CD4-positive, alpha-beta T cell (primary cell): Measurements from ENCODE around the gene GFI1. TPM values are rescaled to one million over a fixed set of nuclear protein-coding genes. Genes with fewer than 3 reads are reported as not detected.
A peak's percentile ranks its signal among the peaks of the same experiment; 100 is the strongest.

Experiments
- ATAC-seq: fragments of 200-7000 bp; cut with Tn5 transposase; one replicate; pipeline ENCODE4 v1.10.0; 2022; ENCODE audit warnings: mild to moderate bottlenecking; ENCODE audit not compliant: poor library complexity
- CTCF ChIA-PET: fragments of 350-600 bp; sonication (Branson Sonifier 250); formaldehyde crosslinking; loops from one replicate; lab custom pipeline; 2021; ENCODE audit warnings: antibody characterized with exemption, inconsistent platforms; lab: Charles Lee
- POLR2A ChIA-PET: fragments of 350-600 bp; sonication (Branson Sonifier 250); formaldehyde crosslinking; loops from one replicate; lab custom pipeline; 2021; ENCODE audit warnings: antibody characterized with exemption, inconsistent platforms; lab: Charles Lee
- DNase-seq, 14 experiments: peaks; one replicate each; pipeline ENCODE4 v3.0.0-alpha.2; 2013 to 2020; ENCODE audit warnings: mixed read lengths in 2 of 14
- H3K27ac ChIP-seq, 2 donors: one replicate each; pipeline versions ENCODE4 v1.5.1 to v1.7.0; 2013; ENCODE audit warnings: low read length in 2 of 2, low read depth in 1 of 2, mild to moderate bottlenecking in 1 of 2
- H3K27me3 ChIP-seq, 2 experiments: 1 replicate in 1 of 2; 2 replicates in 1 of 2; pipeline versions ENCODE4 v1.6.1 to v1.7.0; 2013; ENCODE audit warnings: low read length in 2 of 2, control low read depth in 1 of 2, mild to moderate bottlenecking in 1 of 2, moderate library complexity in 1 of 2; ENCODE audit not compliant: insufficient read depth in 2 of 2, control insufficient read depth in 1 of 2
- H3K36me3 ChIP-seq: one replicate; pipeline ENCODE4 v1.6.1; 2013; ENCODE audit warnings: low read length, control low read depth; ENCODE audit not compliant: insufficient read depth
- H3K4me1 ChIP-seq: one replicate; pipeline ENCODE4 v1.6.1; 2013; ENCODE audit warnings: low read length, control low read depth; ENCODE audit not compliant: insufficient read depth
- H3K4me3 ChIP-seq: one replicate; pipeline ENCODE4 v1.5.1; 2013; ENCODE audit warnings: mild to moderate bottlenecking, low read length, moderate library complexity
- H3K9me3 ChIP-seq, 2 experiments: 1 replicate in 1 of 2; 2 replicates in 1 of 2; pipeline versions ENCODE4 v1.6.1 to v1.7.0; 2013; ENCODE audit warnings: low read length in 2 of 2, mild to moderate bottlenecking in 2 of 2, control low read depth in 1 of 2, moderate library complexity in 1 of 2; ENCODE audit not compliant: control insufficient read depth in 1 of 2, insufficient read depth in 1 of 2
- H3K27ac Mint-ChIP-seq: one replicate; pipeline ENCODE4 v1.8.0; 2020; ENCODE audit warnings: mixed read lengths
- H3K27me3 Mint-ChIP-seq: one replicate; pipeline ENCODE4 v1.8.0; 2021; ENCODE audit warnings: mixed read lengths
- H3K36me3 Mint-ChIP-seq: one replicate; pipeline ENCODE4 v1.8.0; 2021; ENCODE audit warnings: low read depth, mixed read lengths
- H3K4me1 Mint-ChIP-seq: one replicate; pipeline ENCODE4 v1.8.0; 2021; ENCODE audit warnings: low read depth, mixed read lengths
- H3K4me3 Mint-ChIP-seq: one replicate; pipeline ENCODE4 v1.8.0; 2020; ENCODE audit warnings: mild to moderate bottlenecking, mixed read lengths
- H3K9me3 Mint-ChIP-seq: one replicate; pipeline ENCODE4 v1.8.0; 2020; ENCODE audit warnings: mixed read lengths
- intact Hi-C, 2 experiments: fragments of 100-400 bp; cut with DNase I in 1 of 2; cut with micrococcal nuclease in 1 of 2; formaldehyde crosslinking; loops; one replicate each; pipeline versions ENCODE4 v1.15.1 to v1.9.0; 2023 to 2025; cut with DNase I, micrococcal nuclease
- total RNA-seq, 174 experiments: library from RNA in 2 of 174; stranded (reverse) in 2 of 174; gene quantifications; one replicate each; pipeline ENCODE4 v1.2.3 and lab custom pipeline; 2021 to 2026
- TF ChIP-seq, protein P1 (sequence below): fragments of 200-600 bp; IDR thresholded peaks from one replicate; pipeline ENCODE4 v1.8.0; 2022; ENCODE audit warnings: antibody characterized with exemption, mild to moderate bottlenecking

The GFI1 gene
- total RNA-seq, 2 experiments from 2014 or later, result 13.0 to 15.3 TPM

DNA sequence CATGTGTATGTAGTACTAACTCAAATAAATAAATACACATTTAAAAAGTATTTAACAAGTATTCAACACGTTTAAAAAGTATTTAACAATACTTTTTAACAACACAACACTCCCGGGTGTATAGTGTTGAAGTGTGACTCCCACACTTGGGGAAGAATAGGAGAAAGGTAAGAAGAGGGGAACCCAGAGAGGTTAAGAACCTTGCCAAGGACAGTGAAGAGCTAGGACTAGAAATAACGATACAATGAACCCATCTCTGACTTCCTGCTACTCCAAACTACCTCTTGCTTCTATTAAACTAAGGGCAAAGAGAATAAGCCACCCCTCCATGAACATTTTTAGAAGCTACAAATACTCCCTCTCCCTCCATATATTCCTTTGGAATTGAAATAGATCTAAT, 1.7 kb upstream of the GFI1 start:
- CTCF ChIA-PET, result no interaction called here
- H3K36me3 Mint-ChIP-seq, result peaks cover 16% of the 10 kb centered on the region
- H3K4me3 ChIP-seq, result no peak overlapping the region
- no peak for ATAC-seq
- H3K27ac Mint-ChIP-seq, result peak overlapping the region; percentile 60
- DNase-seq, result no peak
- H3K4me1 Mint-ChIP-seq, result peaks cover 57% of the 10 kb centered on the region
- H3K4me3 Mint-ChIP-seq, result peak overlapping the region; percentile 35
- TF ChIP-seq, protein P1, sequence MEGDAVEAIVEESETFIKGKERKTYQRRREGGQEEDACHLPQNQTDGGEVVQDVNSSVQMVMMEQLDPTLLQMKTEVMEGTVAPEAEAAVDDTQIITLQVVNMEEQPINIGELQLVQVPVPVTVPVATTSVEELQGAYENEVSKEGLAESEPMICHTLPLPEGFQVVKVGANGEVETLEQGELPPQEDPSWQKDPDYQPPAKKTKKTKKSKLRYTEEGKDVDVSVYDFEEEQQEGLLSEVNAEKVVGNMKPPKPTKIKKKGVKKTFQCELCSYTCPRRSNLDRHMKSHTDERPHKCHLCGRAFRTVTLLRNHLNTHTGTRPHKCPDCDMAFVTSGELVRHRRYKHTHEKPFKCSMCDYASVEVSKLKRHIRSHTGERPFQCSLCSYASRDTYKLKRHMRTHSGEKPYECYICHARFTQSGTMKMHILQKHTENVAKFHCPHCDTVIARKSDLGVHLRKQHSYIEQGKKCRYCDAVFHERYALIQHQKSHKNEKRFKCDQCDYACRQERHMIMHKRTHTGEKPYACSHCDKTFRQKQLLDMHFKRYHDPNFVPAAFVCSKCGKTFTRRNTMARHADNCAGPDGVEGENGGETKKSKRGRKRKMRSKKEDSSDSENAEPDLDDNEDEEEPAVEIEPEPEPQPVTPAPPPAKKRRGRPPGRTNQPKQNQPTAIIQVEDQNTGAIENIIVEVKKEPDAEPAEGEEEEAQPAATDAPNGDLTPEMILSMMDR, result no peak
- no peaks in the 10 kb centered on the region for H3K36me3 ChIP-seq
- H3K27me3 Mint-ChIP-seq, result no peaks in the 10 kb centered on the region
- peak overlapping the region in 1 of 2 donors; percentile 27 for H3K27ac ChIP-seq
- no peaks in the 10 kb centered on the region for H3K9me3 Mint-ChIP-seq
- H3K4me1 ChIP-seq, result peaks cover 22% of the 10 kb centered on the region
- no peaks in the 10 kb centered on the region for H3K27me3 ChIP-seq
- intact Hi-C loops, result loop anchor here (5.0 kb wide), 5 partner anchors 54 to 176 kb away; no protein-coding TSS in a partner anchor
- POLR2A ChIA-PET, result interaction anchor here (1.5 kb wide), 1 partner anchor 49 kb away, joined by 5 read pairs; no protein-coding TSS in a partner anchor
- no peaks in the 10 kb centered on the region for H3K9me3 ChIP-seq

DNA sequence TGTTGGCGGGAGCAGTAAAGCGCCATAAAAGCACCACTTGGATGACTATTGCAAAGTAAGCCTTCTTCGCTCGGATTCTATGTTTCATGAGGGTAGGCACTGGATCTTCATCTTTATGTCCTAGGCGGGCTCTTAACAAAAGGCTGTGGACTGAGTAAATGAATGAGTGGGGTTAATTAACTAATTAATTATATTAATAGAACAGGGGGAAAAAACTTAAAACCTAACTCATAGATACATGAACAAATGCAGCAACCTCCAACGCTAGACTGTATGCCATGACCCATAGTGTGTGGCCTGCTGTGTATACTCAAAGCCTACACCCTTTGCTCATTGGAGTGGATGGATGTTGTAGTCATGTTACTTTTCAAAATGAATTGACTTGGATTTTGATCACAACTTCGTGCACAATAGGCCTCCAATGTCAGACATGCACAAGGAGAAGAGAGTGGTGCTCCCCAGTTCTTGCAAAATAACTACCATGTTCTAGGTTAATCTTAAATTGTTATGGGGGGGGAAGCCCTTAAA, 417 bp upstream of the GFI1 start:
- peak overlapping the region; percentile 77 for H3K4me3 Mint-ChIP-seq
- POLR2A ChIA-PET, result interaction anchor here (0.6 to 6.8 kb wide), 10 partner anchors 8 to 171 kb away, joined by 3 to 96 read pairs (median 13); no protein-coding TSS in a partner anchor
- no peaks in the 10 kb centered on the region for H3K27me3 ChIP-seq
- DNase-seq (no peak), ATAC-seq (no peak)
- no peaks in the 10 kb centered on the region for H3K9me3 ChIP-seq
- H3K36me3 Mint-ChIP-seq, result peaks cover 16% of the 10 kb centered on the region
- TF ChIP-seq, protein P1, result no peak
- H3K4me1 Mint-ChIP-seq, result peaks cover 69% of the 10 kb centered on the region
- peak overlapping the region; percentile 89 for H3K4me3 ChIP-seq
- no peaks in the 10 kb centered on the region for H3K9me3 Mint-ChIP-seq
- H3K27ac Mint-ChIP-seq, result peak overlapping the region; percentile 76
- intact Hi-C loops, result loop anchor here (5.0 kb wide), 5 partner anchors 55 to 175 kb away; no protein-coding TSS in a partner anchor
- H3K27ac ChIP-seq, result peak overlapping the region in 1 of 2 donors; percentile 2
- H3K27me3 Mint-ChIP-seq, result no peaks in the 10 kb centered on the region
- CTCF ChIA-PET, result interaction anchor here (1.2 to 6.0 kb wide), 7 partner anchors 12 to 986 kb away, joined by 3 to 50 read pairs (median 4); partner anchors contain the start of gene CDC7
- no peaks in the 10 kb centered on the region for H3K36me3 ChIP-seq
- peaks cover 34% of the 10 kb centered on the region for H3K4me1 ChIP-seq

DNA sequence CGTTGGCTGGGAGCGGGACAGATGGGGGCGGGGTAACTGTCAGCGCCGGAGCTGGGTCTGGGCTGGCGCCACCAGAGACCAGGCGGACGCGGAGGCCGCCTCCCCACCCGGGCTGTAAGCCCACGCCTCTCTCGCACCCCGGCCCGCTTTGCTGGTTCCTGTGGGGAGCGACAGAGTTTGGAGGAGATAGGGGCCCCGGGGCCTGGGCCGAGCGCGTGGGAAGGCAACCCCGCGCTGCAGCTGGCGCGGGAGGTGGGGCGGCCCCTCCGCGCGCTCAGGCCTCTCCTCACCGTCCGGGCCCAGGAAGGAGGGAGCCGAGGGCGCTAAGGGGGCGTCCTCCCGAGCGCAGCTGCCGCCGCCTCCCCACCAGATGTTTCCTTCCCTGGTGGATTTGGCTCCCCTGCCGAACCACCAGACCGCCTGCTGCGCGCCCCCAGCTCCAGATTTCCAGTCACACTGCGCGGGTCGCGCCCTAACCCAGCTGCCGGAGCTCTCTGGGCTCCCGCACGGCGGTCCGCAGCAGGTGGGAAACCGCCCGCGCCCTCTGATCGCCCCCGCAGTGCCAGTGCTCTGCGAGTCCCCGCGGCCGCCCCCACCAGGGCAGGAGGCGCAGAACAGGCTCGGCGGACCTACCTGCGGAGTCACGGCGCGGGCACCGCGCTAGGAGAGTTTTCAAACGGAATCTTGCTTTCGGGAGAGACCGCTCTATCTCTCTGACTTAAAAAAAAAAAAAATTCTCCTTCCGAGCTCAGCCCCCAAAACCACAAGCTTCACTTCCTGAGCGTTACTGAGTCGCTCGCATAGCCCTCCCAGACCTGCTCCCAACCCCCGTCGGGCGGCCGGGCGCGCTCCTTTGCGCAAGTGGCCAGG, 1.1 kb downstream of the GFI1 start:
- peaks cover 46% of the 10 kb centered on the region for H3K4me1 ChIP-seq
- H3K4me1 Mint-ChIP-seq, result peaks cover 56% of the 10 kb centered on the region
- TF ChIP-seq, protein P1, result peak; percentile 62
- H3K9me3 ChIP-seq, result no peaks in the 10 kb centered on the region
- H3K36me3 Mint-ChIP-seq, result peaks cover 25% of the 10 kb centered on the region
- H3K4me3 Mint-ChIP-seq, result peak overlapping the region; percentile 96
- ChIA-PET CTCF (interaction anchor here (0.5 to 6.0 kb wide), 24 partner anchors 11 to 984 kb away, joined by 3 to 50 read pairs (median 3); partner anchors contain the start of genes CDC7 and RPL5), POLR2A (interaction anchor here (0.6 to 6.8 kb wide), 32 partner anchors 8 to 925 kb away, joined by 3 to 96 read pairs (median 5); partner anchors contain the start of genes GLMN and RPAP2)
- H3K27me3 Mint-ChIP-seq, result no peaks in the 10 kb centered on the region
- no peaks in the 10 kb centered on the region for H3K36me3 ChIP-seq
- H3K27me3 ChIP-seq, result no peaks in the 10 kb centered on the region
- peak overlapping the region; percentile 89 for H3K4me3 ChIP-seq
- intact Hi-C loops, result loop anchor here (2.0 to 5.0 kb wide), 8 partner anchors 51 to 173 kb away; no protein-coding TSS in a partner anchor
- ATAC-seq, result peak; percentile 66
- no peaks in the 10 kb centered on the region for H3K9me3 Mint-ChIP-seq
- H3K27ac ChIP-seq, result peak overlapping the region in 1 of 2 donors; percentile 65
- peak overlapping the region; percentile 87 for H3K27ac Mint-ChIP-seq
- peak; percentile 62 to 89 (median 78) for DNase-seq
